HG02870 (cell line): ENCODE results near the gene PAFAH2.

Experiments
- ATAC-seq: cut with Tn5 transposase; IDR thresholded peaks from one replicate; pipeline ENCODE4 v1.9.1; 2021; ENCODE audit warnings: mild to moderate bottlenecking, moderate library complexity; ENCODE audit not compliant: unreplicated experiment

The PAFAH2 gene

GRCh38 chr1:26015358-26015757, 17.5 kb upstream of the PAFAH2 start:
- no peak for ATAC-seq

- no peak for ATAC-seq
Measured at GRCh38 chr1:26014179-26014578, 16.3 kb upstream of the PAFAH2 start.

- no peak for ATAC-seq
Measured at GRCh38 chr1:26012864-26013263, 15.0 kb upstream of the PAFAH2 start.

- ATAC-seq: no peak
Measured at GRCh38 chr1:26010825-26011224, 13.0 kb upstream of the PAFAH2 start.

- ATAC-seq: no peak
Measured at GRCh38 chr1:26009796-26010447, 12.1 kb upstream of the PAFAH2 start.

- no peak for ATAC-seq
Measured at GRCh38 chr1:26006710-26007109, 8.8 kb upstream of the PAFAH2 start.

- ATAC-seq: no peak
Measured at GRCh38 chr1:26005434-26006105, 7.7 kb upstream of the PAFAH2 start.

GRCh38 chr1:26003756-26004155, 5.9 kb upstream of the PAFAH2 start:
- ATAC-seq: no peak

GRCh38 chr1:26003262-26003661, 5.4 kb upstream of the PAFAH2 start:
- ATAC-seq: no peak

GRCh38 chr1:25999041-25999800, 1.4 kb upstream of the PAFAH2 start:
- ATAC-seq: no peak

- no peak for ATAC-seq
Measured at GRCh38 chr1:25996966-25997827, 666 bp downstream of the PAFAH2 start.

- no peak for ATAC-seq
Measured at GRCh38 chr1:25994402-25995150, 3.3 kb downstream of the PAFAH2 start.

GRCh38 chr1:25993197-25993951, 4.5 kb downstream of the PAFAH2 start:
- ATAC-seq: no peak

GRCh38 chr1:25992689-25993171, 5.1 kb downstream of the PAFAH2 start:
- ATAC-seq: no peak

GRCh38 chr1:25991937-25992688, 5.8 kb downstream of the PAFAH2 start:
- ATAC-seq: no peak

- ATAC-seq: no peak
Measured at GRCh38 chr1:25990702-25991395, 7.0 kb downstream of the PAFAH2 start.

GRCh38 chr1:25990251-25990650, 7.6 kb downstream of the PAFAH2 start:
- ATAC-seq: no peak
